DMS 273 (cell line): ENCODE data around the gene MAB21L3.

Experiments used
- DNase-seq: peaks from one replicate; lab custom pipeline; 2025; ENCODE audit not compliant: unreplicated experiment; lab: John Stamatoyannopoulos, UW

MAB21L3 gene

GRCh38 chr1:116110567-116111523 lies at the start of gene MAB21L3:
MAB21L3 (plus strand) TSS chr1:116111399; CDS start chr1:116112616, 1,217 bp downstream.
- no peak for DNase-seq

- no peak for DNase-seq
Measured at GRCh38 chr1:116062201-116062600, 49.0 kb upstream of the MAB21L3 start.

- no peak for DNase-seq
Measured at GRCh38 chr1:116064616-116065015, 46.6 kb upstream of the MAB21L3 start.

GRCh38 chr1:116066868-116067565 lies 44.2 kb upstream of the MAB21L3 start:
- DNase-seq: no peak

- DNase-seq: no peak
Measured at GRCh38 chr1:116067566-116067890, 43.7 kb upstream of the MAB21L3 start.

GRCh38 chr1:116075575-116075974 lies 35.6 kb upstream of the MAB21L3 start:
- no peak for DNase-seq

- DNase-seq: no peak
Measured at GRCh38 chr1:116075990-116076389, 35.2 kb upstream of the MAB21L3 start.

- DNase-seq: no peak
Measured at GRCh38 chr1:116076831-116077230, 34.4 kb upstream of the MAB21L3 start.

GRCh38 chr1:116078699-116079223 lies 32.4 kb upstream of the MAB21L3 start:
- DNase-seq: no peak

GRCh38 chr1:116087628-116088027 lies 23.6 kb upstream of the MAB21L3 start:
- no peak for DNase-seq

- DNase-seq: no peak
Measured at GRCh38 chr1:116089870-116090269, 21.3 kb upstream of the MAB21L3 start.

GRCh38 chr1:116091083-116091482 lies 20.1 kb upstream of the MAB21L3 start:
- DNase-seq: no peak

- no peak for DNase-seq
Measured at GRCh38 chr1:116092752-116093489, 18.3 kb upstream of the MAB21L3 start.

- DNase-seq: no peak
Measured at GRCh38 chr1:116095027-116095426, 16.2 kb upstream of the MAB21L3 start.

- no peak for DNase-seq
Measured at GRCh38 chr1:116096013-116096618, 15.1 kb upstream of the MAB21L3 start.

GRCh38 chr1:116097626-116098025 lies 13.6 kb upstream of the MAB21L3 start:
- no peak for DNase-seq

GRCh38 chr1:116099379-116099778 lies 11.8 kb upstream of the MAB21L3 start:
- no peak for DNase-seq

GRCh38 chr1:116099919-116100318 lies 11.3 kb upstream of the MAB21L3 start:
- no peak for DNase-seq

- no peak for DNase-seq
Measured at GRCh38 chr1:116104667-116105066, 6.5 kb upstream of the MAB21L3 start.

- no peak for DNase-seq
Measured at GRCh38 chr1:116105996-116106395, 5.2 kb upstream of the MAB21L3 start.

- no peak for DNase-seq
Measured at GRCh38 chr1:116106646-116107045, 4.6 kb upstream of the MAB21L3 start.
